ENCODE measurements around the gene GSE1.

DNA sequence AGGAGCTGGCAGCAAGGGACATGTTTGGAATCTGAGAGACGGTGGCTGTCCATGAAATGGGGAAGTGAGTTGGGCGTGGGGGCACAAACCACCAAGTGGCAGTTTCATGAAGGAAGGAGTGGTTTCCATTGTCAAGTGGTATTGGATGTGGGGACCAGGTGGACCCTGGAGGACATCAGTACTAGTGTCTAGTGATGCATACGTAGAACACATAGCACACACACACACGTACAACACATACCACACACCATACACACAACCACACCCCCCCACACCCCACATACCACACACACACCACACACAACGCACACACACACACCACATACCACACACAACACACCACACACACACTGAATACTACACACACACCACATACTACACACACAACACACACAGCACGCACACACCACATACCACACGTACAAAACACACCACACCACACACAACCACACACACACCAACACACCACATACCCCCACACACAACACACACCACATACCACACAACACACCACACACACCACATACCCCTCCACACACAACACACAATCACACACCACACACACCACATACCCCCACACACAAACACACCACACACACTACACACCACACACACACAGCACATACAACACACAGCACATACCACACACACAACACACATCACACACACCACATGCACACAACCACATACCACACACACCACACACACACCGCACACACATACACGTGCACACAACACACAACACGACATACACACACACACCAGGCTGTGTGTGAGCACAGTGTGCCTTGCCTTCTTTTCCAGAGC is 41.1 kb upstream of the GSE1 start:
- TF ChIP-seq CTCF (IDR thresholded peaks at IDR 0.05) (no peak), POLR2AphosphoS5 (IDR thresholded peaks at IDR 0.05; ENCODE audit: low read depth, low read length) (no peak), SIN3A (IDR thresholded peaks at IDR 0.05; ENCODE audit: borderline replicate concordance, insufficient read depth, low read depth, low read length) (no peak)
- TF ChIP-seq, protein P1, sequence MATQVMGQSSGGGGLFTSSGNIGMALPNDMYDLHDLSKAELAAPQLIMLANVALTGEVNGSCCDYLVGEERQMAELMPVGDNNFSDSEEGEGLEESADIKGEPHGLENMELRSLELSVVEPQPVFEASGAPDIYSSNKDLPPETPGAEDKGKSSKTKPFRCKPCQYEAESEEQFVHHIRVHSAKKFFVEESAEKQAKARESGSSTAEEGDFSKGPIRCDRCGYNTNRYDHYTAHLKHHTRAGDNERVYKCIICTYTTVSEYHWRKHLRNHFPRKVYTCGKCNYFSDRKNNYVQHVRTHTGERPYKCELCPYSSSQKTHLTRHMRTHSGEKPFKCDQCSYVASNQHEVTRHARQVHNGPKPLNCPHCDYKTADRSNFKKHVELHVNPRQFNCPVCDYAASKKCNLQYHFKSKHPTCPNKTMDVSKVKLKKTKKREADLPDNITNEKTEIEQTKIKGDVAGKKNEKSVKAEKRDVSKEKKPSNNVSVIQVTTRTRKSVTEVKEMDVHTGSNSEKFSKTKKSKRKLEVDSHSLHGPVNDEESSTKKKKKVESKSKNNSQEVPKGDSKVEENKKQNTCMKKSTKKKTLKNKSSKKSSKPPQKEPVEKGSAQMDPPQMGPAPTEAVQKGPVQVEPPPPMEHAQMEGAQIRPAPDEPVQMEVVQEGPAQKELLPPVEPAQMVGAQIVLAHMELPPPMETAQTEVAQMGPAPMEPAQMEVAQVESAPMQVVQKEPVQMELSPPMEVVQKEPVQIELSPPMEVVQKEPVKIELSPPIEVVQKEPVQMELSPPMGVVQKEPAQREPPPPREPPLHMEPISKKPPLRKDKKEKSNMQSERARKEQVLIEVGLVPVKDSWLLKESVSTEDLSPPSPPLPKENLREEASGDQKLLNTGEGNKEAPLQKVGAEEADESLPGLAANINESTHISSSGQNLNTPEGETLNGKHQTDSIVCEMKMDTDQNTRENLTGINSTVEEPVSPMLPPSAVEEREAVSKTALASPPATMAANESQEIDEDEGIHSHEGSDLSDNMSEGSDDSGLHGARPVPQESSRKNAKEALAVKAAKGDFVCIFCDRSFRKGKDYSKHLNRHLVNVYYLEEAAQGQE (IDR thresholded peaks at IDR 0.05; ENCODE audit: insufficient read depth in 1 of 2, low read depth in 2 of 2, low read length in 1 of 2), result no peak
